Lung microvascular endothelial cell (primary cell): ENCODE measurements around the gene IQCE. TPM values are rescaled to one million over a fixed set of nuclear protein-coding genes. Genes with fewer than 3 reads are reported as not detected.
"Not testable (repeated sequence)": the region's sequence is repeated elsewhere in the genome, so short reads cannot be mapped to it uniquely, and the experiment has no call there.

Source experiments
- DNase-seq, 2 donors: peaks; one replicate each; pipeline versions ENCODE4 v3.0.0 to v3.0.0-alpha.2; 2010; ENCODE audit warnings: low read depth in 2 of 2
- total RNA-seq: library from RNA; depleted of rRNA; stranded (reverse); fragments of >200 nt; gene quantifications from 2 replicates; pipeline ENCODE4 v1.2.1, GENCODE V29; 2014

Gene IQCE
- total RNA-seq, 1 donor from 2014 or later = 6.0 TPM

DNA sequence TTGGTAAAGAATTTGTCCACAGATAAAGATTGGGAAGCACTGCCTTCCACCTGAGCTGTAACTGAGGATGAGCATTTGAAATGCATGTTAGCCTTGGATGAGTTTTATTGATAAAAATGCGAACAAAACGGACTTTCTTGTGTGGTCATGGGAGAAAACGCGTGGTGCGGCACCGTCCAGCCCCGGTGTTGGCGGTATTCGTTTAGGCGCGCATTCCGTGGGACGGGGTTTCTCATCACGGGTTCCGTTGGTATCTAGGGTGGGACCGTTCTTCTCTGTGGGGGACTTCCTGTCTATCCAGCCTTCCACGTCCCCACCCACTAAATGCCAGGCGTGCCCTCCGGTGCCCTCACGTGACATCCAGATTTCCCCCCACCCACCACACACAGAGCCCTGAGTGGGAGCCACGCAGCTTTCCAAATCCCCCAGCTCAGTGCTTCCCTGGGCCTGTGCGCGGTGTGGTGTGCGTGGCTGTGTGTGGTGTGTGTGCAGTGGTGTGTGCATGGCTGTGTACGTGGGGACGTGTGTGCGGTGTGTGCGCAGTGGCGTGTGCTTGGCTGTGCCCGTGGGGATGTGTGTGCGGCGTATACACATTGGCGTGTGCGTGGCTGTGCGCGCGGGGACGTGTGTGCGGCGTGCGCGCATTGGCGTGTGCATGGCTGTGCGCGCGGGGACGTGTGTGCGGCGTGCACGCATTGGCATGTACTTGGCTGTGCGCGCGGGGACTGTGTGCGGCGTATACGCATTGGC, 18.1 kb downstream of the IQCE start:
- DNase-seq = no peak

DNA sequence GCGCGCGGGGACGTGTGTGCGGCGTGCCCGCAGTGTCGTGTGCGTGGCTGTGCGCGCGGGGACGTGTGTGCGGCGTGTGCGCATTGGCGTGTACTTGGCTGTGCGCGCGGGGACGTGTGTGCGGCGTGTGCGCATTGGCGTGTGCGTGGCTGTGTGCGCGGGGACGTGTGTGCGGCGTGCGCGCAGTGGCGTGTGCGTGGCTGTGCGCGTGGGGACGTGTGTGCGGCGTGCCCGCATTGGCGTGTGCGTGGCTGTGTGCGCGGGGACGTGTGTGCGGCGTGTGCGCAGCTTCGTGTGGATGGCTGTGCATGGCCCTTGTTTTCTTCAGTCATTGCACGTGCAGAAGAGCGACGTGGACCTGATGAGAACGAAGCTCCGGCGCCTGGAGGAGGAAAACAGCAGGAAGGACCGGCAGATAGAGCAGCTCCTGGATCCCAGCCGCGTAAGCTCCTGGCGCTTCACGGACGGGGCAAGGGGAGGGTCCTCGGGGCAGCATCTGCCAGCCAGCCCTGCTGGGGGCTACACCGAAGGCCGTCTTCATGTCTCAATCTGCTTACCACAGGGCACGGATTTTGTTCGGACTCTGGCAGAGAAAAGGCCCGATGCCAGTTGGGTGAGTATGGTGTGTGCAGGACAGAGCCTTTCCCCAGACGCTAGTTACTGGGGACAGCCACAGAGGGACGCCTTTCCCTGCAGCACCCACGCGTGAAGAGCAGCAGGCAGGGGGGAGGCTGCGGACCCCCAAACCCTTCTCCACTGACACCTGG, 19.3 kb downstream of the IQCE start:
- DNase-seq = no peak

DNA sequence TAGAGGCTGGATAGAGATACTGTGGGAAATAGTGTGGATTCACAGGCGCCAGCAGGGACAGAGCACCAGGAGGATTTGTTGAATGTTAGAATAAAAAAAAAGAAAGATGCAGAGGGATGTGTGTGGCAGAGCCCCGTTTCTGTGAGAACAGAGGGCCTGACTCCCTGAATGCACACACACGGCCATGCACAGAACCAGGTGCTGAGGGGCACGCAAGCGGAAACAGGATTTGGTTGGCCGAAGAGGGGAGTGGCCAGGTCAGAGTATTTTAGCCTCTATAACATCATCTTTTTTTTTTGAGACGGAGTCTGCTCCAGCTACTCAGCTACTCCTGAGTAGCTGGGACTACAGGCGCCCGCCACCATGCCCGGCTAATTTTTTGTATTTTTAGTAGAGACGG, 21.9 kb downstream of the IQCE start:
- DNase-seq = no peak

- DNase-seq = no peak
Observed at GRCh38 chr7:2582006-2582735, 23.4 kb downstream of the IQCE start.

- DNase-seq = no peak
Observed at GRCh38 chr7:2583798-2584580, 25.2 kb downstream of the IQCE start.

DNA sequence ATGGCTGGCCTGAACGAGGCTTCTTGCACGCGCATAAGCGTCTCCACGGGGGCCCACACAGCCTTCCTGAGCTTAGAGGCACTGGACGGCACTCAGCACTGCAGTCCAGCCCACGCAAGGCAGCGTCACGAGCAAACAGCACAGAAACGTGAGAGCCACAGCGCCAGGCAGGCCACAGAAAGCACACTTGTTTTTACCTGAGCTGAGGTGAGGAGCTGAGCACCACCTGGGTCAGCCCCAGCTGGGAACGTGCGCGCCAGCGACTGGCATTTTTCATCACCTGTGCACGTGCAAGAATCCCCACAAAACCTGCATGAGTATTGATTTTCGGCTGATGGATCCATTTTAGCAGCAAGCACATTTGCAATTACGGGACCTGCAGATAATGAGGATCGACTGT, 26.7 kb downstream of the IQCE start:
- no peak for DNase-seq

GRCh38 chr7:2586326-2587020, 27.7 kb downstream of the IQCE start:
- no peak for DNase-seq

DNA sequence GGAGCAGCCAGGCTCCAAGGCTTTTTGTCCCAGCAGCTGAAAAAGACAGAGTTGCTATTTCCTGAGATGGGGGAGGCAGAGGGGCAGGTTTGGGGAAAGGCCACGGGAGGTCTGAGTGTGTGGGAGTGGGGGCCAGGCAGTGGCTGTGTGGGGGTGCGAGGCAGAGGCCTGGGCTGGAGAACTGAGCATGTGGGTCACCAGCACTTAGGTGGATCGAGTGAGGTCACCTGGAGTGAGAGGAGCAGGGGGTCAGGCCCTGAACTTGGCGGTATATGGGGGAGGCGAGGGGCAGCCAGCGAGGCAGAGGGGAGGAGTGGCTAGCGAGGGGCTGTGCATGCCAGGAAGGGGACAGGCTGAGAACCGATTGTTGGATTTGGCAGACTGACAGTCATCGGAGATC, 28.4 kb downstream of the IQCE start:
- DNase-seq = no peak

GRCh38 chr7:2587778-2588177, 29.0 kb downstream of the IQCE start:
- no peak for DNase-seq

DNA sequence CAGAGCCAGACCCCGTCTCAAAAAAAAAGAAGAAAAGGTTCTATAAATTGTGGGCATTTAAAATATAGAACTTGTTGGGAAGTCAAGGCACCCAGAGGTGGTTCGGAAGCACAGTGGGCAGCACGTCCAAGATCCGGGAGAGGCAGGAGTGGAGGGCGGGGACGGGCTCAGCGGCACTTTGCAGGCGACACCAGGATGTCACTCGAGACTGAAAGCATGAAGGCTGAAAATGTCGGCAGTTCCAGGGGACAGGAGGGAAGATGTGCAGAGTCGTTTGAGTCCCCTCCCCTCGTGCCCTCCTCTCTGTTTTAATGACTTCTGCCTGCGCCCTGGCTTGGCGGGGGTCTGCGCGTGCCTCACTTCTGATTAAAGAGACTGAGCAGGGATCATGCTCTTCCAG, 30.6 kb downstream of the IQCE start:
- no peak for DNase-seq

GRCh38 chr7:2589941-2590340, 31.2 kb downstream of the IQCE start:
- not testable (repeated sequence) for DNase-seq

- DNase-seq = no peak
Observed at GRCh38 chr7:2592375-2592865, 33.6 kb downstream of the IQCE start.

- no peak for DNase-seq
Observed at GRCh38 chr7:2593036-2593727, 34.4 kb downstream of the IQCE start.

- no peak for DNase-seq
Observed at GRCh38 chr7:2594599-2594998, 35.8 kb downstream of the IQCE start.

DNA sequence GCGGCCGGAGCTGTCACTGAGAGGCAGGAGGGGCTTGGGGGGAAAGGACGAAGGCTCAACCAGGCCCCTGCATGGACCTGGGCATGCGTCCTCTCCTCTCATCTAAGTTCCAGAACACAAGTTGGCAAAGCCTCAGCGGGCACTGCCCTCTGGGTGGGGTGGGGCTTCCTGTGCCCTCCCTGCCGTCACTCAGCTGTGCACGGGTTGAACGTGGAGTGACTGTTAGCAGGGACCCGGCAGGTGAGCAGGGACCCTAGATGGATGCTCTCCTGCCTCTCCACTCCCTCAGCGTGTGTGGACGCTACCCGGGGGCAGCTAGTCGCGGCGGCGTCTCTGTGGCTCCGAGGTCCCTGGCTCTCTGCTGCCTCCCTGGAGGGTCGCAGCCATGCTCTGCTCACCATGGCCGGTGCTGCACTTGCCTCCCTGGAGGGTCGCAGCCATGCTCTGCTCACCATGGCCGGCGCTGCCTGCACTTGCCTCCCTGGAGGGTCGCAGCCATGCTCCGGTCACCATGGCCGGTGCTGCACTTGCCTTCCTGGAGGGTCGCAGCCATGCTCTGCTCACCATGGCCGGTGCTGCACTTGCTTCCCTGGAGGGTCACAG, 36.6 kb downstream of the IQCE start:
- no peak for DNase-seq

DNA sequence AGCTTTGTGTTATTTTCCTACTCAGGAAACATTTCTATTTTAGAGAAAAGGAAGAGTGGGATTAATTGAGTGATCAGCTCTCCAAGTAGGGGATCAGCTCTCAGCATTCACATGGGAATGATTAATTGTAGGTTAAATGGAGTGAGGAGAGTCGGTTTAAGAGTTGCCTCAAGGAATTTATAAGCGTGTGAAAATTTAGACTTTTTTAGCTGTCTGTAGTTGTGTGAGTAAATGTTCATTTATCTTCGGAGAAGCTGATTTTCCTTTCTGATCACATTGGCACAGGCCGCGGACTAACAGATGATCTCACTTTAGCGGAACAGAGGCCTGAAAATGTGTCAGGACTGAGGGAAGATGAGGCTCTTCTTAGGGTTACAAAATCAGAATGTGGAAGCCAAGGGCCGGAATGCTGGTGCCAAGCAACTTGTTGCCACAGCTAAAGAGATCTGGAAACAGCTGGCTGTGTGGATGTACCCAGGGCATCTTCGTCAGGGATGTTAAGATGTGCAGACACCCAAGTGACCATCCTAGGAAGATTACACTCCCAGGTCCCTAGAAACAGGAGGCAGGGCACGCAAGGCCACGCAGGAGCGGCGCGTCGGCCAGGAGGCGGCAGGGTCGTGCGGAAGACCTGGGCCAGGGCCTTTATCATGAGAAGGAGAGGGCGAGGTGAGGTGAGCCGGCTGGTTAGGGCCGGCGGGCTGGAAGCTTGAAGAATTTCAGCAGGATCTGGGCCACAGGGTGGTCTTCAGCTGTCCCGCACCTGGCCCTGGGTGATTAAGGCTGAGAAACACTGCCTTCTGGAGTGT, 37.9 kb downstream of the IQCE start:
- DNase-seq = no peak

GRCh38 chr7:2597273-2597640, 38.5 kb downstream of the IQCE start:
- DNase-seq = no peak

- DNase-seq = no peak
Observed at GRCh38 chr7:2598154-2598823, 39.5 kb downstream of the IQCE start.
